ENCODE measurements around the gene RAVER2. TPM values are rescaled to one million over a fixed set of nuclear protein-coding genes. Genes with fewer than 3 reads are reported as not detected.
"Not testable (repeated sequence)": the region's sequence is repeated elsewhere in the genome, so short reads cannot be mapped to it uniquely, and the experiment has no call there.

RAVER2 gene
- total RNA-seq, 1 experiment from 2014 or later = 12.4 TPM

- Histone ChIP-seq H3K4me3 (no peak overlapping the region), H3K36me3 (ENCODE audit: low read depth) (peaks cover 8% of the 10 kb centered on the region; the same call in 1 of the 2 replicates), H3K4me1 (replicated peaks; ENCODE audit: insufficient read depth) (no peaks in the 10 kb centered on the region), H3K79me2 (ENCODE audit: low read depth) (no peaks in the 10 kb centered on the region), H3K9me2 (ENCODE audit: insufficient read depth) (no peaks in the 10 kb centered on the region), H3F3A (ENCODE audit: insufficient read depth, low read depth) (no peaks in the 10 kb centered on the region), H2AFZ (no peak overlapping the region), H3K27ac (no peak overlapping the region), H3K4me2 (no peak overlapping the region), H4K20me1 (ENCODE audit: insufficient read depth) (no peaks in the 10 kb centered on the region), H3K27me3 (ENCODE audit: insufficient read depth, low read depth) (no peaks in the 10 kb centered on the region), H3K9me3 (ENCODE audit: insufficient read depth, low read depth) (no peaks in the 10 kb centered on the region; the same call in 1 of the 2 replicates)
- TF ChIP-seq CTCF (conservative IDR thresholded peaks at IDR 0.05) (no peak), EZH2 (IDR thresholded peaks at IDR 0.05; ENCODE audit: low read depth) (no peak)
- intact Hi-C loops (cut with micrococcal nuclease; ENCODE audit: unreplicated experiment) = no loop called here
- CTCF ChIA-PET = no interaction called here
- BruUV-seq (replicated peaks) = no TSS peak
- POLR2A ChIA-PET (ENCODE audit: unreplicated experiment) = no interaction called here
- DNase-seq = no peak
These were observed 25.1 kb downstream of the RAVER2 start for GRCh38 chr1:64769971-64770370.

GRCh38 chr1:64773306-64773705 is 28.4 kb downstream of the RAVER2 start:
- intact Hi-C loops (cut with micrococcal nuclease; ENCODE audit: unreplicated experiment); H3K4me1 ChIP-seq (replicated peaks; ENCODE audit: insufficient read depth); H3K27ac ChIP-seq; H3K79me2 ChIP-seq (ENCODE audit: low read depth); CTCF ChIA-PET; H3K9me2 ChIP-seq (ENCODE audit: insufficient read depth); BruUV-seq (replicated peaks); DNase-seq; H3K27me3 ChIP-seq (ENCODE audit: insufficient read depth, low read depth); POLR2A ChIA-PET (ENCODE audit: unreplicated experiment); H2AFZ ChIP-seq; H3K9me3 ChIP-seq (ENCODE audit: insufficient read depth, low read depth); H3K36me3 ChIP-seq (ENCODE audit: low read depth); H3K4me3 ChIP-seq; H3F3A ChIP-seq (ENCODE audit: insufficient read depth, low read depth); H4K20me1 ChIP-seq (ENCODE audit: insufficient read depth); H3K4me2 ChIP-seq: not testable (repeated sequence)

- ChIA-PET CTCF (no interaction called here), POLR2A (ENCODE audit: unreplicated experiment) (interaction anchor here (0.6 kb wide), 1 partner anchor 1037 kb away, joined by 3 read pairs; no protein-coding TSS in a partner anchor)
- Histone ChIP-seq H3K9me3 (ENCODE audit: insufficient read depth, low read depth) (no peaks in the 10 kb centered on the region; the same call in 1 of the 2 replicates), H3K27ac (no peak overlapping the region), H3K4me3 (no peak overlapping the region), H3K9me2 (ENCODE audit: insufficient read depth) (no peaks in the 10 kb centered on the region), H2AFZ (no peak overlapping the region), H3K4me2 (no peak overlapping the region), H3F3A (ENCODE audit: insufficient read depth, low read depth) (no peaks in the 10 kb centered on the region), H3K27me3 (ENCODE audit: insufficient read depth, low read depth) (no peaks in the 10 kb centered on the region), H3K36me3 (ENCODE audit: low read depth) (0 out of 2 replicates have a peak, but pooled peaks cover 3% of the 10 kb centered on the region), H3K4me1 (replicated peaks; ENCODE audit: insufficient read depth) (no peaks in the 10 kb centered on the region), H3K79me2 (ENCODE audit: low read depth) (no peaks in the 10 kb centered on the region), H4K20me1 (ENCODE audit: insufficient read depth) (no peaks in the 10 kb centered on the region)
- no peak for DNase-seq
- intact Hi-C loops (cut with micrococcal nuclease; ENCODE audit: unreplicated experiment) = no loop called here
- BruUV-seq (replicated peaks) = no TSS peak
- TF ChIP-seq CTCF (conservative IDR thresholded peaks at IDR 0.05) (no peak), EZH2 (IDR thresholded peaks at IDR 0.05; ENCODE audit: low read depth) (no peak)
These were observed 30.2 kb downstream of the RAVER2 start for GRCh38 chr1:64775113-64775512.

- CTCF ChIA-PET; DNase-seq; H3K27me3 ChIP-seq (ENCODE audit: insufficient read depth, low read depth); H2AFZ ChIP-seq; H4K20me1 ChIP-seq (ENCODE audit: insufficient read depth); H3K9me2 ChIP-seq (ENCODE audit: insufficient read depth); POLR2A ChIA-PET (ENCODE audit: unreplicated experiment); H3K4me1 ChIP-seq (replicated peaks; ENCODE audit: insufficient read depth); H3K9me3 ChIP-seq (ENCODE audit: insufficient read depth, low read depth); H3K4me2 ChIP-seq; BruUV-seq (replicated peaks); H3K36me3 ChIP-seq (ENCODE audit: low read depth); H3K27ac ChIP-seq; H3K4me3 ChIP-seq; H3K79me2 ChIP-seq (ENCODE audit: low read depth); H3F3A ChIP-seq (ENCODE audit: insufficient read depth, low read depth); intact Hi-C loops (cut with micrococcal nuclease; ENCODE audit: unreplicated experiment): not testable (repeated sequence)
These were observed 37.2 kb downstream of the RAVER2 start for GRCh38 chr1:64782044-64782443.

GRCh38 chr1:64782848-64783247 is 38.0 kb downstream of the RAVER2 start:
- H4K20me1 ChIP-seq (ENCODE audit: insufficient read depth); H3K4me1 ChIP-seq (replicated peaks; ENCODE audit: insufficient read depth); H3K9me2 ChIP-seq (ENCODE audit: insufficient read depth); POLR2A ChIA-PET (ENCODE audit: unreplicated experiment); intact Hi-C loops (cut with micrococcal nuclease; ENCODE audit: unreplicated experiment); H3K9me3 ChIP-seq (ENCODE audit: insufficient read depth, low read depth); DNase-seq; H3K36me3 ChIP-seq (ENCODE audit: low read depth); BruUV-seq (replicated peaks); H3F3A ChIP-seq (ENCODE audit: insufficient read depth, low read depth); H3K4me2 ChIP-seq; H3K4me3 ChIP-seq; H2AFZ ChIP-seq; H3K27ac ChIP-seq; H3K27me3 ChIP-seq (ENCODE audit: insufficient read depth, low read depth); H3K79me2 ChIP-seq (ENCODE audit: low read depth); CTCF ChIA-PET: not testable (repeated sequence)

Measured in PC-9 (cell line).